22Rv1 (cell line): ENCODE results near the gene IRX4.

Experiments used
- H3K27ac ChIP-seq: fragments of 450-650 bp; 2 replicates; pipeline ENCODE4 v1.5.1; 2017
- ZFX ChIP-seq: fragments of 450-650 bp; IDR thresholded peaks from 2 replicates; pipeline ENCODE4 v1.6.1; 2017; ENCODE audit warnings: antibody characterized with exemption, borderline replicate concordance
- TF ChIP-seq, protein P1 (sequence below): fragments of 450-650 bp; IDR thresholded peaks from 2 replicates; pipeline ENCODE4 v1.5.1; 2017; ENCODE audit warnings: mild to moderate bottlenecking

IRX4 gene

DNA sequence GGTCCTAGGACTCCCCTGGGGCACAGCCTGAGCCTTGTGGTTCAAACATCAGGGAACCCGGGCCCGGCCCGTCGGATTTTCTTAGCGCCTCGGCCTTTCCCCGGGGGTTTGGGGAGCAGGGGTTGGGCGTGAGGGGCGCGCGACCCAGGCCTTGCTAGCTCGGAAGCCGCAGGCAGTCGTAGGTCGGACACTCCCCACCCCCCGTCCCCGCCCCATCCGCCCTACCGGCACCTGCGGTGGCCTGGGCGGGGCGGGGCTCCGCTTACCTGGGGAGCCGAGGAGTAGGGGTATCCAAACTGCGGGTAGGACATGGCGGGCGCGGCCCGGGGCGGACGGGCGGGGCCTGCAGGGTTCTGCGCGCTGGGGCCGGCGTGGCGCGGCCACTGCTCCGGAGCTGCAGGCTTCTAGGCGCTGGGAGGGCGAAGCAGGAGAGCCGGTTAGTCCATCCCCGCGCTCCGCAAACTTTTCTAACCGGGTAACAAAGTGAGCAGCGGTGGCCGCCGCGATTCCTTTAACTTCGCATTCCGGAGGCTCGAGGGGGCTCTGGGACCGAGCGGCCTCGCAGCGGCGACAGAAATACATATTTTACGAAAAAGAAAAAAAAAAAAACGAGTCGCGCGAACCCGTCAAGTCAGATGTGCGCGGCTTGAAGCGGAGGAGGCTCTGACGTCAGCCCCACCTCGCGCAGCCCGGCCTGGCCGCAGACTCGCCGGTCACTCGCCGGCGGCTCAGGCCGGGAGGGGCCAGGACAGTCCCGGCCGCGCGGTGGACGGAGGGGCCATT lies at the start of gene IRX4:
Gene IRX4 (minus strand): TSS at position 589 of the 783 bp plus-strand sequence. CDS start 278 bp downstream, at position 311.
- TF ChIP-seq, protein P1, sequence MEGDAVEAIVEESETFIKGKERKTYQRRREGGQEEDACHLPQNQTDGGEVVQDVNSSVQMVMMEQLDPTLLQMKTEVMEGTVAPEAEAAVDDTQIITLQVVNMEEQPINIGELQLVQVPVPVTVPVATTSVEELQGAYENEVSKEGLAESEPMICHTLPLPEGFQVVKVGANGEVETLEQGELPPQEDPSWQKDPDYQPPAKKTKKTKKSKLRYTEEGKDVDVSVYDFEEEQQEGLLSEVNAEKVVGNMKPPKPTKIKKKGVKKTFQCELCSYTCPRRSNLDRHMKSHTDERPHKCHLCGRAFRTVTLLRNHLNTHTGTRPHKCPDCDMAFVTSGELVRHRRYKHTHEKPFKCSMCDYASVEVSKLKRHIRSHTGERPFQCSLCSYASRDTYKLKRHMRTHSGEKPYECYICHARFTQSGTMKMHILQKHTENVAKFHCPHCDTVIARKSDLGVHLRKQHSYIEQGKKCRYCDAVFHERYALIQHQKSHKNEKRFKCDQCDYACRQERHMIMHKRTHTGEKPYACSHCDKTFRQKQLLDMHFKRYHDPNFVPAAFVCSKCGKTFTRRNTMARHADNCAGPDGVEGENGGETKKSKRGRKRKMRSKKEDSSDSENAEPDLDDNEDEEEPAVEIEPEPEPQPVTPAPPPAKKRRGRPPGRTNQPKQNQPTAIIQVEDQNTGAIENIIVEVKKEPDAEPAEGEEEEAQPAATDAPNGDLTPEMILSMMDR, result no peak
- TF ChIP-seq ZFX, result no peak
- H3K27ac ChIP-seq, result no peak within 1 kb of the TSS

- H3K27ac ChIP-seq, result no peak overlapping the region
- TF ChIP-seq, protein P1, result no peak
- no peak for TF ChIP-seq ZFX
These were observed 49.0 kb upstream of the IRX4 start for GRCh38 chr5:1931604-1932231.

GRCh38 chr5:1930880-1931603 lies 48.3 kb upstream of the IRX4 start:
- no peak overlapping the region for H3K27ac ChIP-seq

GRCh38 chr5:1930501-1930879 lies 47.8 kb upstream of the IRX4 start:
- no peak overlapping the region for H3K27ac ChIP-seq
- TF ChIP-seq ZFX, result no peak
- TF ChIP-seq, protein P1, result no peak

More at GRCh38 chr5:1930880-1931603, 48.3 kb upstream of the IRX4 start:
- TF ChIP-seq ZFX, result no peak
- TF ChIP-seq, protein P1, result no peak

GRCh38 chr5:1929108-1929991 lies 46.6 kb upstream of the IRX4 start:
- no peak overlapping the region for H3K27ac ChIP-seq
- TF ChIP-seq ZFX, result no peak
- TF ChIP-seq, protein P1, result no peak

DNA sequence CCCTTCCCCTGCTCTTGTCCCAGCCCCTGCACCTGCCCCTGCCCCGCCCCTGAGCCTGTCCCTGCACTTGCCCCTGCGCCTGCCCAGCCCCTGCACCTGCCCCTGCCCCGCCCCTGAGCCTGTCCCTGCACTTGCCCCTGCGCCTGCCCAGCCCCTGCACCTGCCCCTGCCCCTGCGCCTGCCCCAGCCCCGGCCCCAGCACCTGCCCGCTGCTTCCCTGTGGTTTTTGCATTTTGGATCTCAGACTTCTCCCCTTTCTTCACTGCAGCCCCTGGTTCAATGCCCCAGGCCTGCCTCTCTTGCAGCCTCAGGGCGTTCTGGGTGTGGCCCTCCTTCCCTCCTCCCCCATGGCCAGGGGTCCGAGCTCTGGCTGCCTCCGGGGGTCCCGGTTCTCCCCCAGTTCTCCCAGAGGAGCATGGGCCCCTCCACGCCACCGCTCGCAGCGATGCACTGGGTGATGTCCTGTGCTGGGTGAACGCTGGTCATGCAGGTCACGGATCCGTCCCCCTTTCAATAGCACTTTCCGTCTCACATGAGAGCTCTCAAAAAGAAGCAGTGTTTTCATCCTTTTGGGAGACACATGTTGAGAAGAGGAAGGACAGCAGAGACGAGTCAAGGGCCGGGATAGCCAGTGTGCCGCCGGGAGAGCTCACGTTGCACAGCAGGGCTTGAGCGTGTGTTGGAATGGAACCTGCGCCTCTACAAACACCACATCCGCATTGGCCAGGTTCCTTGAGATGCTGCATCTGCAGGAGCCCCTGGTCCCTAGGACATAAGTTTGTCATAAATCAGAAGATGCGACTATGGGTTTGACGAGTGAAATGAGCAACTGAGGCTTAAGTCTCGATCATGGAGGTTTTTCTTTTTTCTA lies 44.0 kb upstream of the IRX4 start:
- TF ChIP-seq ZFX, result no peak
- TF ChIP-seq, protein P1, result no peak
- no peak overlapping the region for H3K27ac ChIP-seq
